HCT116 (cell line): ENCODE results near the gene RPL12. TPM values are rescaled to one million over a fixed set of nuclear protein-coding genes. Genes with fewer than 3 reads are reported as not detected.

ENCODE experiments used
- ATAC-seq: fragments of 200-7000 bp; cut with Tn5 transposase; 2 replicates; pipeline ENCODE4 v1.9.1; 2020; ENCODE audit warnings: mild to moderate bottlenecking, moderate library complexity
- BruUV-seq: library from RNA; stranded (reverse); fragments of 400-500 nt; replicated peaks from 2 replicates; lab custom pipeline; 2021; lab: Mats Ljungman, UMichigan
- CTCF ChIA-PET: fragments of 300-600 bp; sonication (Branson Sonifier 250); formaldehyde crosslinking; loops from one replicate; lab custom pipeline; 2021; ENCODE audit warnings: antibody characterized with exemption; lab: Charles Lee
- POLR2A ChIA-PET: fragments of 300-600, 350-600 bp; sonication (Branson Sonifier 250); formaldehyde crosslinking; loops from one replicate; lab custom pipeline; 2021; ENCODE audit warnings: antibody characterized with exemption; lab: Charles Lee
- RAD21 ChIA-PET, 2 experiments: fragments of 300-600 bp; sonication (Branson Sonifier 250); formaldehyde crosslinking; loops; one replicate each; lab custom pipeline; 2023; ENCODE audit warnings: low total read pairs in 2 of 2; ENCODE audit not compliant: uncharacterized antibody in 2 of 2, unreplicated experiment in 2 of 2, low non-redundant PET in 1 of 2; lab: Charles Lee
- DNase-seq: peaks from one replicate; pipeline ENCODE4 v3.0.0-alpha.2; 2010; ENCODE audit warnings: low read depth, low spot score
- H2AFZ ChIP-seq: fragments of 200-600 bp; shearing (Covaris generic), sonication (generic); 2 replicates; pipeline ENCODE4 v1.6.1; 2017; ENCODE audit warnings: low read depth, mixed run types, mixed read lengths, antibody characterized with exemption, low read length; ENCODE audit not compliant: poor library complexity, severe bottlenecking
- H3K27ac ChIP-seq: 2 replicates; pipeline ENCODE4 v1.5.1; 2012; ENCODE audit warnings: low read depth, low read length
- H3K27me3 ChIP-seq: fragments of 200-600 bp; sonication (generic); 2 replicates; pipeline ENCODE4 v1.6.1; 2016; ENCODE audit warnings: mixed run types, low read length, mixed read lengths; ENCODE audit not compliant: insufficient read depth
- H3K36me3 ChIP-seq, 2 experiments: fragments of 200-500 bp in 1 of 2; fragments of 200-600 bp in 1 of 2; sonication (Bioruptor generic) in 1 of 2; sonication (generic) in 1 of 2; 2 replicates each; pipeline versions ENCODE4 v1.5.1 to v1.6.1; 2014 to 2016; ENCODE audit warnings: low read length in 2 of 2, inconsistent platforms in 1 of 2, mixed read lengths in 1 of 2, mixed run types in 1 of 2; ENCODE audit not compliant: insufficient read depth in 2 of 2, control insufficient read depth in 1 of 2
- H3K4me1 ChIP-seq, 2 experiments: fragments of 200-600 bp in 1 of 2; sonication (generic) in 1 of 2; 2 replicates each; pipeline versions ENCODE4 v1.5.1 to v1.6.1; 2012 to 2017; ENCODE audit warnings: low read length in 2 of 2, inconsistent platforms in 1 of 2, mild to moderate bottlenecking in 1 of 2, mixed read lengths in 1 of 2, mixed run types in 1 of 2, moderate library complexity in 1 of 2; ENCODE audit not compliant: insufficient read depth in 2 of 2, control insufficient read depth in 1 of 2
- H3K4me2 ChIP-seq: fragments of 200-600 bp; sonication (generic); 2 replicates; pipeline ENCODE4 v1.6.1; 2017; ENCODE audit warnings: mixed run types, low read length, mixed read lengths
- H3K4me3 ChIP-seq, 2 experiments: fragments of 200-600 bp in 1 of 2; sonication (generic) in 1 of 2; replicated peaks in 1 of 2; 2 replicates each; pipeline ENCODE4 v1.5.1; 2011 to 2016; ENCODE audit warnings: low read length in 2 of 2, control low read depth in 1 of 2, low read depth in 1 of 2, mild to moderate bottlenecking in 1 of 2, mixed read lengths in 1 of 2, mixed run types in 1 of 2
- H3K79me2 ChIP-seq: fragments of 200-600 bp; sonication (generic); 2 replicates; pipeline ENCODE4 v1.6.1; 2017; ENCODE audit warnings: mild to moderate bottlenecking, mixed run types, low read length, moderate library complexity, mixed read lengths; ENCODE audit not compliant: insufficient read depth
- H3K9ac ChIP-seq: fragments of 200-600 bp; sonication (generic); 2 replicates; pipeline ENCODE4 v1.6.1; 2016; ENCODE audit warnings: low read length, mixed read lengths
- H3K9me2 ChIP-seq: fragments of 200-600 bp; sonication (generic), shearing (Covaris generic); 2 replicates; pipeline ENCODE4 v1.6.1; 2017; ENCODE audit warnings: mixed run types, mild to moderate bottlenecking, moderate library complexity; ENCODE audit not compliant: insufficient read depth
- H3K9me3 ChIP-seq, 2 experiments: fragments of 200-500 bp in 1 of 2; fragments of 200-600 bp in 1 of 2; sonication (Bioruptor generic) in 1 of 2; sonication (generic) in 1 of 2; 2 replicates each; pipeline ENCODE4 v1.6.1; 2014 to 2017; ENCODE audit warnings: low read length in 2 of 2, mixed read lengths in 2 of 2, inconsistent platforms in 1 of 2, low read depth in 1 of 2, mild to moderate bottlenecking in 1 of 2, mixed run types in 1 of 2, moderate library complexity in 1 of 2; ENCODE audit not compliant: control insufficient read depth in 1 of 2, insufficient read depth in 1 of 2
- H4K20me1 ChIP-seq: fragments of 200-600 bp; sonication (generic), shearing (Covaris generic); 2 replicates; pipeline ENCODE4 v1.6.1; 2017; ENCODE audit warnings: mixed run types, mild to moderate bottlenecking, moderate library complexity; ENCODE audit not compliant: insufficient read depth
- ATF3 ChIP-seq: IDR thresholded peaks from 2 replicates; pipeline ENCODE4 v1.6.1; 2012
- CBX3 ChIP-seq: IDR thresholded peaks from 2 replicates; pipeline ENCODE4 v1.6.1; 2012; ENCODE audit warnings: low read depth
- CEBPB ChIP-seq: IDR thresholded peaks from 2 replicates; pipeline ENCODE4 v1.6.1; 2012; ENCODE audit warnings: low read depth
- EGR1 ChIP-seq: IDR thresholded peaks from 2 replicates; pipeline ENCODE4 v1.6.1; 2012; ENCODE audit warnings: low read depth
- ELF1 ChIP-seq: IDR thresholded peaks from 2 replicates; pipeline ENCODE4 v1.6.1; 2012; ENCODE audit warnings: low read depth, borderline replicate concordance
- EZH2phosphoT487 ChIP-seq: fragments of 200-600 bp; IDR thresholded peaks from 2 replicates; pipeline ENCODE4 v1.6.1; 2018; ENCODE audit warnings: antibody characterized with exemption, borderline replicate concordance
- JUND ChIP-seq: IDR thresholded peaks from 2 replicates; pipeline ENCODE4 v1.6.1; 2012
- MAX ChIP-seq: IDR thresholded peaks from 2 replicates; pipeline ENCODE4 v1.6.1; 2012
- POLR2AphosphoS5 ChIP-seq: IDR thresholded peaks from 2 replicates; pipeline ENCODE4 v1.6.1; 2011; ENCODE audit warnings: mild to moderate bottlenecking, low read depth, low read length, moderate library complexity
- RAD21 ChIP-seq: IDR thresholded peaks from 2 replicates; pipeline ENCODE4 v1.6.1; 2012; ENCODE audit warnings: low read depth, mild to moderate bottlenecking
- SRF ChIP-seq: IDR thresholded peaks from 2 replicates; pipeline ENCODE4 v1.6.1; 2012; ENCODE audit warnings: low read depth
- ZBTB33 ChIP-seq: IDR thresholded peaks from 2 replicates; pipeline ENCODE4 v1.6.1; 2011; ENCODE audit warnings: mild to moderate bottlenecking, low read length, moderate library complexity; ENCODE audit not compliant: insufficient replicate concordance; ENCODE audit errors: extremely low read depth
- intact Hi-C: fragments of 100-400 bp; cut with micrococcal nuclease; formaldehyde crosslinking; loops from 2 replicates; pipeline ENCODE4 v1.10.0; 2022
- total RNA-seq: library from RNA; stranded (reverse); gene quantifications from one replicate; pipeline ENCODE4 v1.2.1, GENCODE V29; 2021; ENCODE audit not compliant: unreplicated experiment

Gene RPL12
- total RNA-seq, 1 experiment from 2014 or later = 2,679 TPM

GRCh38 chr9:127451608-127451857 is 327 bp upstream of the RPL12 start:
- peak overlapping the region; percentile 13 for H2AFZ ChIP-seq
- intact Hi-C loops = loop anchor here (5.0 kb wide), 1 partner anchor 136 kb away; no protein-coding TSS in a partner anchor
- H3K27ac ChIP-seq = peak overlapping the region; percentile 97
- no peaks in the 10 kb centered on the region for H3K9me2 ChIP-seq
- no TSS peak for BruUV-seq
- DNase-seq = no peak
- peak; percentile 23; the same call in 1 of the 2 replicates for ATAC-seq
- POLR2A ChIA-PET = interaction anchor here (1.2 to 2.4 kb wide), 2 partner anchors 15 to 227 kb away, joined by 4 to 5 read pairs; no protein-coding TSS in a partner anchor
- CTCF ChIA-PET = no interaction called here
- H3K4me3 ChIP-seq = peak overlapping the region; percentile 87 to 98
- peaks cover 41% of the 10 kb centered on the region for H3K79me2 ChIP-seq
- TF ChIP-seq ATF3 = no peak
- TF ChIP-seq RAD21 = no peak
- no peak for TF ChIP-seq EGR1
- TF ChIP-seq SRF = no peak
- TF ChIP-seq CEBPB = no peak
- no peak for TF ChIP-seq ELF1
- no peak for TF ChIP-seq POLR2AphosphoS5
- no peak for TF ChIP-seq EZH2phosphoT487
- no peak for TF ChIP-seq JUND
- TF ChIP-seq MAX = no peak
- peaks cover 11 to 49% of the 10 kb centered on the region in 2 experiments for H3K4me1 ChIP-seq
- peak overlapping the region; percentile 90 for H3K4me2 ChIP-seq
- H3K9ac ChIP-seq = peak overlapping the region; percentile 99
- RAD21 ChIA-PET = no interaction called here
- H4K20me1 ChIP-seq = peaks cover 33% of the 10 kb centered on the region
- peaks cover 28 to 46% of the 10 kb centered on the region in 2 experiments for H3K36me3 ChIP-seq
- H3K27me3 ChIP-seq = no peaks in the 10 kb centered on the region
- H3K9me3 ChIP-seq = no peaks in the 10 kb centered on the region

- Histone ChIP-seq H3K4me2 (peak overlapping the region; percentile 90), H3K4me1 (peaks cover 11 to 55% of the 10 kb centered on the region in 2 experiments), H3K4me3 (peak overlapping the region; percentile 87 to 98), H3K79me2 (peaks cover 41% of the 10 kb centered on the region), H3K9me2 (no peaks in the 10 kb centered on the region), H3K9ac (peak overlapping the region; percentile 99), H3K36me3 (peaks cover 28 to 52% of the 10 kb centered on the region in 2 experiments), H3K9me3 (no peaks in the 10 kb centered on the region), H3K27me3 (no peaks in the 10 kb centered on the region), H2AFZ (no peak overlapping the region), H3K27ac (peak overlapping the region; percentile 97), H4K20me1 (peaks cover 36% of the 10 kb centered on the region)
- CTCF ChIA-PET = no interaction called here
- RAD21 ChIA-PET = no interaction called here
- no peak for ATAC-seq
- intact Hi-C loops = loop anchor here (5.0 kb wide), 1 partner anchor 137 kb away; no protein-coding TSS in a partner anchor
- TF ChIP-seq POLR2AphosphoS5 (peak; percentile 36; the same call in 1 of the 2 replicates), ATF3 (no peak), CBX3 (no peak), ZBTB33 (no peak)
- POLR2A ChIA-PET = interaction anchor here (0.9 to 2.4 kb wide), 2 partner anchors 16 to 226 kb away, joined by 3 to 4 read pairs; no protein-coding TSS in a partner anchor
- DNase-seq = no peak
- BruUV-seq = no TSS peak
Measured at GRCh38 chr9:127450243-127450760, 904 bp downstream of the RPL12 start.
